GM12801 (cell line): ENCODE results near the gene TIMELESS.

Experiments used
- TF ChIP-seq, protein P1 (sequence below): IDR thresholded peaks from one replicate; pipeline ENCODE4 v1.5.1; 2011; ENCODE audit warnings: control low read depth; ENCODE audit not compliant: insufficient read length; ENCODE audit errors: extremely low read depth

TIMELESS gene

DNA sequence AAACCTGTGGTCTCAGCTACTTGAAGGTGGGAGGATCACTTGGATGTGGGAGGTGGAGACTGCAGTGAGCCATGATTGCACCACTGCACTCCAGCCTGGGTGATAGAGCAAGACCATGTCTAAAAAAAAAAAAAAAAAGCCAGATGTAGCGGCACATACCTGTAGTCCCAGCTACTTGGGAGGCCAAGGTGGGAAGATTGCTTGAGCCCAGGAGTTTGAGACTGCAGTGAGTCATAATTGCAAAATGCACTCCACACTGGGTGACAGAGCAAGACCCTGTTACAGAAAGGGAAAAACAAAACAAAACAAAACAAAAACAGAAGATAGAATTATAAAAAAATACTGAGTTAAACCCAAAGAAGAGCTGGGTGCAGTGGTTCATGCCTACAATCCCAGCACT, 57.5 kb downstream of the TIMELESS start:
- TF ChIP-seq, protein P1, sequence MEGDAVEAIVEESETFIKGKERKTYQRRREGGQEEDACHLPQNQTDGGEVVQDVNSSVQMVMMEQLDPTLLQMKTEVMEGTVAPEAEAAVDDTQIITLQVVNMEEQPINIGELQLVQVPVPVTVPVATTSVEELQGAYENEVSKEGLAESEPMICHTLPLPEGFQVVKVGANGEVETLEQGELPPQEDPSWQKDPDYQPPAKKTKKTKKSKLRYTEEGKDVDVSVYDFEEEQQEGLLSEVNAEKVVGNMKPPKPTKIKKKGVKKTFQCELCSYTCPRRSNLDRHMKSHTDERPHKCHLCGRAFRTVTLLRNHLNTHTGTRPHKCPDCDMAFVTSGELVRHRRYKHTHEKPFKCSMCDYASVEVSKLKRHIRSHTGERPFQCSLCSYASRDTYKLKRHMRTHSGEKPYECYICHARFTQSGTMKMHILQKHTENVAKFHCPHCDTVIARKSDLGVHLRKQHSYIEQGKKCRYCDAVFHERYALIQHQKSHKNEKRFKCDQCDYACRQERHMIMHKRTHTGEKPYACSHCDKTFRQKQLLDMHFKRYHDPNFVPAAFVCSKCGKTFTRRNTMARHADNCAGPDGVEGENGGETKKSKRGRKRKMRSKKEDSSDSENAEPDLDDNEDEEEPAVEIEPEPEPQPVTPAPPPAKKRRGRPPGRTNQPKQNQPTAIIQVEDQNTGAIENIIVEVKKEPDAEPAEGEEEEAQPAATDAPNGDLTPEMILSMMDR: no peak

DNA sequence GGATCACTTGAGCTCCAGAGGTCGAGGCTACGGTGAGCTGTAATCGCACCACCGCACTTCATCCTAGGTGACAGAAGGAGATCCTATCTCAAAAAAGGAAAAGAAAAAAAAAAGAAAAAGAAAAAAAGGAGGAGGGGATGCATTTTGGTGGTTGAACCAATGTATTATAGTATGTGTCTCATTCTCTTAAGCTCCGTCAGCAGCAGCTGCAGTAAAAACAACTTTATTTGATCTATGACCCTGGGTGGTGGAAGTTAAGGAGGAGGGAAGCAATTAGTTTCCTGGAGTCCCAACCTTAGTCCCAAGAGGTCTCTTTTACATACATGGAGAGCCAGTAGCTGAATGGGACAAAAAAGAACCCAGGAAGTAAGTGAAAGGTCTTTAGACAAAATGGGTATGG, 59.8 kb downstream of the TIMELESS start:
- TF ChIP-seq, protein P1: no peak

DNA sequence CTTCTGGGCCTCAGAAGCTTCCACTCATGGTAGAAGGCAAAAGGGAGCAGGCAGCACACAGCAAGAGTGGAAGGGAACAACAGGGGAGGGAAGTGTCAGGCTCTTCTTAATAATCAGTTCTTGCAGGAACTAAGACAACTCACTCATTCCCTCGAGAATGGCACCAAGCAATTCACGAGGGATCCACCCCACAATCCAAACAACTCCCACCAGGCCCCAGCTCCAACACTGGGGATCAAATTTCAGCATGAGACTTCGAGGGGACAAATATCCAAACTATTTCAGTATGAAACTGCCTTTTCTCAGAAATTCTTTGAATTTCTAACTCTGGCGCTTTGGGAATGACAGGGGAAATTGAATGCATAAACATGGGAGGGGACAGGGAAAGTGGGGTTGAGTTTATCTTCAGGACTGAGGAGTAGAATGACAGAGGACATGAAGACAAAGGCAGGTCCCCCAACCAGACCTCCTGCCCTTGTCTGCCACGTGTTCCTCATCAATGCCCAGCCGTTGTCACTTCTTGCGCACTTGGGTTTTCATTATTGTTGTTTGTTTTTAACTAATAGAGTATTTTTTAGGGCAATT, 62.0 kb downstream of the TIMELESS start:
- TF ChIP-seq, protein P1: no peak

DNA sequence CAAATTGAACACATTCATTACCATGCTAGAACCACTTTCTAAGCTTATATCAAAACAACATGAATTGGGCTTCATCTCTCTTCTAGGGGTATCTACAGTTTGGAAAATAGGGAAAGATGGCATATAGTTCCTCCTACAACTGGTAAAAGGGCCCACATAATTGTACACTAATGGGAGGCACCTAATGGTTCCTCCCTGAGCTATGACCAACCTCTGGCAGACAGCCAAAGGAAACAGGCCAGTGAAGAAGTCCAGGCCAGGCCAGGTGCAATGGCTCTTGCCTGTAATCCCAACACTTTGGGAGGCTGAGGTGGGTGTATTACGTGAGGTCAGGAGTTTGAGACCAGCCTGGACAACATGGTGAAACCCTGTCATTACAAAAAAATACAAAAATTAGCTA, 63.4 kb downstream of the TIMELESS start:
- TF ChIP-seq, protein P1: no peak

DNA sequence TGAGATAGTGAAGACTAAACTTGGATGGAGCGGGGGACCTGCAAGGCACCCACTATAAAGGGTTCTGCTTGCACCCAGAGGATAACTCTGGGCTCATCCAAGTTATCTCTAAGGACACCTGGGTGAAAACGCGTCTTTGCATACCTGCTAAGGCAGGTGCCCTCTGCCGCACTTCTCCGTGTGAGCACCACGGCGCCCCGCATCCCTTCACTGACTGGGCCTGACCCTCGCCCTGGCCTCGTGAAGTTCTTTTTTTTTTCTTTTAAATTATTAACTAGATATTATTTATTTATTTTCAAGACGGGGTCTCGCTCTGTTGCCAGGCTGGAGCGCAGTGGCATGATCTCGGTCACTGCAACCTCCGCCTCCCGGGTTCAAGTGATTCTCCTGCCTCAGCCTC, 66.6 kb downstream of the TIMELESS start:
- TF ChIP-seq, protein P1: no peak

DNA sequence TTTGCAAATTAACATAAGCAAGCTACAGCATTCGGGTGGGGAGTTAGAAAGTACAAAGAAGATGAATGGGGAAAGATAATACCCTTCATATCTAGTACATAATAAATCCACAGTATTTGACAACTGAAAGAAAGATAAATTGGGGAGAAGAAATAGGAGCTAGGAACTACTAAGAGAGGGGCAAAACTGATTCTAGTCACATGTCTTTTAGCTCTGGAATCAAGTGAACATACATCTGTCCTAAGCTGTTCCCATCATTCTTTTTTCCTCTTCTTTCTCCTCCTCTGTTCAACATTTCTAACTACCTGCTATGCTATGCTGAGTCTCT, 71.3 kb downstream of the TIMELESS start:
- TF ChIP-seq, protein P1: no peak

DNA sequence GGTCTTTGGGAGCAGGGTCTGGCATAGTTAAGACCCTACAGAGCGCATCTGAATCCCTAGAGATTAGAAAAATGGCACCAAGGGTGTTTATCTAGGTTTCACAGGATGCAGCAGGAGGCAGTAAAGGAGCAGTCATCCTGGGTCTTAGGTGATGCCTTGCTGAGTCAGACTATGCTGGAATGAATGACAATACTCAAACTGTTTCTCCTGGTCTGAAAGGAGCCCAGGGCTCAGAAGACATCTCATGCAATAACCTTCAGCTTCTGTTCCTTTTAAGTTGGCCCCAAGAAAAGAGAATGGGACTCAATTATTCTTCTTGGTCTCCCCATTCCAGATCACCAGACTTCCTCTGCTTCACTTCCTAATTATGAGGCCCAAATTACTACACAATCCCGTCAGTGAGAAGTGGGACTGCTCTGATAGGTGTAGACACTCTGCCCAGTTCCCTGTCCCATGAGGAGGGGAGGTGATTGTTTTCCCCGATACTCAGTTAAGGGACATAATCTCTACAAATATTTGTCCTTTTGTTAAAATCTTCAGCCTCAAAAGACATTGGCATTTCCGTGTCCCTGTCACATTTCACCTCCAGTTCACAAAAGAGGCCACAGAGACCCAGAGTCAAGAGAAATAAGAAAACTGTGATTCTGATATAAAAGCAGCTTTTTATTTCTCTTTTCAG, 71.8 kb downstream of the TIMELESS start:
- TF ChIP-seq, protein P1: no peak
